GM12878 (cell line): ENCODE data around the gene ATF2. TPM values are rescaled to one million over a fixed set of nuclear protein-coding genes. Genes with fewer than 3 reads are reported as not detected.

Experiments
- ATAC-seq: fragments of 200-7000 bp; cut with Tn5 transposase; 3 replicates; pipeline ENCODE4 v1.9.1; 2020; ENCODE audit warnings: mild to moderate bottlenecking, moderate library complexity
- BruUV-seq: library from RNA; stranded (reverse); fragments of 400-500 nt; replicated peaks from 2 replicates; lab custom pipeline; 2021; lab: Mats Ljungman, UMichigan
- CTCF ChIA-PET: fragments of 300-600 bp; sonication (Branson Sonifier 250); formaldehyde crosslinking; extraction: SDS; loops from one replicate; lab custom pipeline; 2021; ENCODE audit warnings: inconsistent platforms; lab: Yijun Ruan, JAX
- POLR2A ChIA-PET: fragments of 350-600 bp; formaldehyde crosslinking; extraction: SDS; loops from one replicate; lab custom pipeline; 2021; ENCODE audit warnings: inconsistent platforms; lab: Charles Lee
- RAD21 ChIA-PET: fragments of 300-600 bp; sonication (Branson Sonifier 250); formaldehyde crosslinking; loops from one replicate; lab custom pipeline; 2023; ENCODE audit warnings: antibody characterized with exemption; ENCODE audit not compliant: unreplicated experiment; lab: Charles Lee
- SMC1A ChIA-PET: fragments of 300-600 bp; sonication (Branson Sonifier 250); formaldehyde crosslinking; loops from one replicate; lab custom pipeline; 2023; ENCODE audit not compliant: unreplicated experiment, uncharacterized antibody; lab: Charles Lee
- DNase-seq: peaks from one replicate; pipeline ENCODE4 v3.0.0-alpha.2; 2011; ENCODE audit warnings: low read depth, low spot score
- FAIRE-seq: peaks from 3 replicates; lab custom pipeline; 2011; peaks lifted over from hg19 to GRCh38; lab: Jason Lieb, UNC
- H2AFZ ChIP-seq: 2 replicates; pipeline ENCODE4 v1.6.0; 2011; ENCODE audit warnings: low read depth, low read length, control low read depth; ENCODE audit not compliant: control insufficient read depth
- H3K27ac ChIP-seq: 2 replicates; pipeline ENCODE4 v1.5.1; 2011; ENCODE audit warnings: control low read depth; ENCODE audit not compliant: control insufficient read depth, insufficient read depth
- H3K27me3 ChIP-seq, 2 experiments: replicated peaks in 1 of 2; 2 replicates each; pipeline versions ENCODE4 v1.6.0 to v1.6.1; 2011; ENCODE audit warnings: low read length in 1 of 2; ENCODE audit not compliant: control insufficient read depth in 2 of 2, insufficient read depth in 2 of 2
- H3K36me3 ChIP-seq, 2 experiments: 2 replicates each; pipeline ENCODE4 v1.5.1; 2011; ENCODE audit warnings: low read length in 1 of 2; ENCODE audit not compliant: control insufficient read depth in 2 of 2, insufficient read depth in 2 of 2
- H3K4me1 ChIP-seq: 2 replicates; pipeline ENCODE4 v1.6.1; 2011; ENCODE audit warnings: mild to moderate bottlenecking, low read length, moderate library complexity, mixed read lengths; ENCODE audit not compliant: control insufficient read depth, insufficient read depth
- H3K4me2 ChIP-seq: 2 replicates; pipeline ENCODE4 v1.6.0; 2011; ENCODE audit warnings: control low read depth; ENCODE audit not compliant: control insufficient read depth, insufficient read depth
- H3K4me3 ChIP-seq: fragments of 200-600 bp; sonication (generic); 2 replicates; pipeline ENCODE4 v1.5.1; 2016
- H3K79me2 ChIP-seq: 2 replicates; pipeline ENCODE4 v1.6.0; 2011; ENCODE audit warnings: low read length; ENCODE audit not compliant: control insufficient read depth, insufficient read depth
- H3K9ac ChIP-seq: 2 replicates; pipeline ENCODE4 v1.8.0; 2011; ENCODE audit warnings: low read length, control low read depth, mixed read lengths; ENCODE audit not compliant: control insufficient read depth, insufficient read depth
- H3K9me3 ChIP-seq: replicated peaks from 3 replicates; pipeline ENCODE4 v1.5.1; 2011; ENCODE audit warnings: mild to moderate bottlenecking, low read length; ENCODE audit not compliant: control insufficient read depth, insufficient read depth
- H4K20me1 ChIP-seq: 2 replicates; pipeline ENCODE4 v1.6.0; 2011; ENCODE audit not compliant: control insufficient read depth, insufficient read depth
- ATF7 ChIP-seq: fragments of 450-650 bp; IDR thresholded peaks from 2 replicates; pipeline ENCODE4 v1.6.1; 2016; ENCODE audit warnings: low read depth, mild to moderate bottlenecking
- CBFB ChIP-seq: IDR thresholded peaks from 2 replicates; pipeline ENCODE4 v1.6.1; 2016; ENCODE audit warnings: antibody characterized with exemption, low read depth
- FOS ChIP-seq: IDR thresholded peaks from 3 replicates; pipeline ENCODE4 v1.6.1; 2011; ENCODE audit warnings: borderline replicate concordance; ENCODE audit not compliant: insufficient read length; ENCODE audit errors: extremely low read depth
- FOXM1 ChIP-seq: IDR thresholded peaks from 2 replicates; pipeline ENCODE4 v1.6.1; 2012; ENCODE audit warnings: low read depth, mild to moderate bottlenecking, inconsistent platforms, low read length, moderate library complexity
- JUNB ChIP-seq: IDR thresholded peaks from 2 replicates; pipeline ENCODE4 v1.6.1; 2016; ENCODE audit warnings: antibody characterized with exemption, mild to moderate bottlenecking
- KDM1A ChIP-seq: fragments of 200-600 bp; sonication (generic); IDR thresholded peaks from 2 replicates; pipeline ENCODE4 v1.6.1; 2016; ENCODE audit warnings: borderline replicate concordance
- LARP7 ChIP-seq: fragments of 450-650 bp; IDR thresholded peaks from 2 replicates; pipeline ENCODE4 v1.6.1; 2017; ENCODE audit warnings: mild to moderate bottlenecking
- MYB ChIP-seq: fragments of 150-350 bp; IDR thresholded peaks from 2 replicates; pipeline ENCODE4 v1.6.1; 2014; ENCODE audit warnings: mild to moderate bottlenecking, low read depth, low read length, borderline replicate concordance
- NR2C2 ChIP-seq: IDR thresholded peaks from 2 replicates; pipeline ENCODE4 v1.6.1; 2011; ENCODE audit warnings: borderline replicate concordance, low read depth; ENCODE audit not compliant: control insufficient read depth, insufficient read length
- RBBP5 ChIP-seq: fragments of 200-600 bp; sonication (generic); conservative IDR thresholded peaks from 2 replicates; pipeline ENCODE4 v1.6.1; 2016
- RCOR1 ChIP-seq: conservative IDR thresholded peaks from 2 replicates; pipeline ENCODE4 v1.6.1; 2012; ENCODE audit warnings: low read depth, low read length, improper control_type of control experiment
- RELB ChIP-seq: fragments of 450-650 bp; IDR thresholded peaks from 2 replicates; pipeline ENCODE4 v1.6.1; 2017; ENCODE audit warnings: low read depth, mild to moderate bottlenecking, moderate library complexity
- TCF3 ChIP-seq: IDR thresholded peaks from 2 replicates; pipeline ENCODE4 v1.6.1; 2012; ENCODE audit warnings: low read depth, mild to moderate bottlenecking, low read length, borderline replicate concordance; ENCODE audit not compliant: insufficient read depth
- WGBS: methylation state at CpG from one replicate; pipeline ENCODE4 v1.1.6; 2016; ENCODE audit warnings: low lambda C conversion rate; ENCODE audit not compliant: insufficient replicate concordance, insufficient coverage; ENCODE audit errors: missing lambda C conversion rate; 5-methylcytosine and 5-hydroxymethylcytosine counted together
- in situ Hi-C: fragments of 300-500 bp; cut with MboI; formaldehyde crosslinking; loops from 9 replicates; pipeline ENCODE4 v1.14.3; 2018; ENCODE audit warnings: mixed read lengths
- intact Hi-C: fragments of 100-400 bp; cut with micrococcal nuclease; formaldehyde crosslinking; loops from one replicate; pipeline ENCODE4 v1.14.2; 2022; ENCODE audit not compliant: unreplicated experiment
- polyA plus RNA-seq, 11 experiments: library from polyadenylated mRNA; depleted of rRNA in 4 of 11; unstranded in 6 of 11; stranded (reverse) in 5 of 11; fragments of >200 nt; fragmentation: Nextera tagmentation in 4 of 11; fragmentation: Illumina TruSeq in 1 of 11; extraction: Ambion mirVana in 4 of 11; extraction: Trizol in 1 of 11; gene quantifications; 1 replicate in 1 of 11; 2 replicates in 10 of 11; pipeline versions ENCODE4 v1.2.1 to v1.2.3, GENCODE V29; 2011 to 2016; ENCODE audit warnings: inconsistent platforms in 2 of 11, missing spikeins in 2 of 11, low read depth in 1 of 11
- total RNA-seq, 4 experiments: library from RNA; depleted of rRNA in 3 of 4; stranded (reverse); fragments of >200 nt in 3 of 4; fragmentation: Illumina TruSeq in 1 of 4; extraction: Trizol in 1 of 4; gene quantifications; 2 replicates each; pipeline versions ENCODE4 v1.2.1 to v1.2.3, GENCODE V29; 2013 to 2021
- TF ChIP-seq, protein P1 (sequence below): fragments of 150-350 bp; IDR thresholded peaks from 2 replicates; pipeline ENCODE4 v1.6.1; 2014; ENCODE audit warnings: mild to moderate bottlenecking, low read depth, low read length
- TF ChIP-seq, protein P2 (sequence below): IDR thresholded peaks from 2 replicates; pipeline ENCODE4 v1.6.1; 2011; ENCODE audit warnings: mild to moderate bottlenecking, low read depth, low read length, moderate library complexity; ENCODE audit not compliant: insufficient replicate concordance
- TF ChIP-seq, protein P3 (sequence below): fragments of 450-650 bp; IDR thresholded peaks from 2 replicates; pipeline ENCODE4 v1.6.1; 2017; ENCODE audit warnings: mild to moderate bottlenecking, moderate library complexity

Gene ATF2
- total and polyA plus RNA-seq, 10 of the 15 experiments (the other 5 are each of a cell fraction or from before 2014, with no cell fraction given) = 10.3 to 78.0 (median 36.0) TPM

- TF ChIP-seq MYB (no peak), ATF7 (no peak), NR2C2 (no peak), RELB (no peak)
Measured at GRCh38 chr2:175025946-175026345, 142.1 kb downstream of the ATF2 start (continued).

DNA sequence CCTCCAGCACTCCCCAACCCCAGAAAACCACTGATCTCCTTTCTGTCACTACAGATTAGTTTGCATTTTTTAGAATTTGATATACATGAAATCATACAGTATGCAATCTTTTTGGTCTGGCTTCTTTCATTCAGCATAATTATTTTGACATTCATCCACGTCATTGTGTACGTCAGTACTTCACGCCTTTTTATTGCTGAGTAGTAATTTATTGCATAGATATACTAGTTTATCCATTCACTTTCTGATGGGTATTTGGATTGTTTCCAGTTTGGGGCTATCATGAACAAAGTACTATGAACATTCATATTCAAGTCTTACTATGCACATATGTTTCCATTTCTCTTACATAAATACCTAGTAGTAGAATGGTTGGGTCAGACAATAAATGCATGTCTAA lies 142.8 kb downstream of the ATF2 start:
- ATAC-seq = no peak
- no peaks in the 10 kb centered on the region for H4K20me1 ChIP-seq
- no peaks in the 10 kb centered on the region for H3K27me3 ChIP-seq
- ChIA-PET POLR2A (no interaction called here), RAD21 (no interaction called here), CTCF (no interaction called here), SMC1A (no interaction called here)
- no peaks in the 10 kb centered on the region for H3K9me3 ChIP-seq
- H3K79me2 ChIP-seq = no peaks in the 10 kb centered on the region
- no peak for FAIRE-seq
- no TSS peak for BruUV-seq
- H3K4me1 ChIP-seq = no peaks in the 10 kb centered on the region
- DNase-seq = no peak
- WGBS = 79% methylated on average over 3 of the region's 3 CpGs
- no peak overlapping the region for H2AFZ ChIP-seq
- no peaks in the 10 kb centered on the region for H3K36me3 ChIP-seq
- in situ Hi-C loops (no loop called here), intact Hi-C loops (no loop called here)
- H3K9ac ChIP-seq = no peak overlapping the region
- no peak overlapping the region for H3K4me3 ChIP-seq
- no peak overlapping the region for H3K27ac ChIP-seq
- no peak overlapping the region for H3K4me2 ChIP-seq
- TF ChIP-seq FOS (no peak), KDM1A (no peak), RBBP5 (no peak), FOXM1 (no peak), JUNB (no peak), LARP7 (no peak), CBFB (no peak), TCF3 (no peak), RCOR1 (no peak)
- TF ChIP-seq, protein P1, sequence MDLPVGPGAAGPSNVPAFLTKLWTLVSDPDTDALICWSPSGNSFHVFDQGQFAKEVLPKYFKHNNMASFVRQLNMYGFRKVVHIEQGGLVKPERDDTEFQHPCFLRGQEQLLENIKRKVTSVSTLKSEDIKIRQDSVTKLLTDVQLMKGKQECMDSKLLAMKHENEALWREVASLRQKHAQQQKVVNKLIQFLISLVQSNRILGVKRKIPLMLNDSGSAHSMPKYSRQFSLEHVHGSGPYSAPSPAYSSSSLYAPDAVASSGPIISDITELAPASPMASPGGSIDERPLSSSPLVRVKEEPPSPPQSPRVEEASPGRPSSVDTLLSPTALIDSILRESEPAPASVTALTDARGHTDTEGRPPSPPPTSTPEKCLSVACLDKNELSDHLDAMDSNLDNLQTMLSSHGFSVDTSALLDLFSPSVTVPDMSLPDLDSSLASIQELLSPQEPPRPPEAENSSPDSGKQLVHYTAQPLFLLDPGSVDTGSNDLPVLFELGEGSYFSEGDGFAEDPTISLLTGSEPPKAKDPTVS = no peak
- TF ChIP-seq, protein P2, sequence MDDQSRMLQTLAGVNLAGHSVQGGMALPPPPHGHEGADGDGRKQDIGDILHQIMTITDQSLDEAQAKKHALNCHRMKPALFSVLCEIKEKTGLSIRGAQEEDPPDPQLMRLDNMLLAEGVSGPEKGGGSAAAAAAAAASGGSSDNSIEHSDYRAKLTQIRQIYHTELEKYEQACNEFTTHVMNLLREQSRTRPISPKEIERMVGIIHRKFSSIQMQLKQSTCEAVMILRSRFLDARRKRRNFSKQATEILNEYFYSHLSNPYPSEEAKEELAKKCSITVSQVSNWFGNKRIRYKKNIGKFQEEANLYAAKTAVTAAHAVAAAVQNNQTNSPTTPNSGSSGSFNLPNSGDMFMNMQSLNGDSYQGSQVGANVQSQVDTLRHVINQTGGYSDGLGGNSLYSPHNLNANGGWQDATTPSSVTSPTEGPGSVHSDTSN = no peak
- TF ChIP-seq, protein P3, sequence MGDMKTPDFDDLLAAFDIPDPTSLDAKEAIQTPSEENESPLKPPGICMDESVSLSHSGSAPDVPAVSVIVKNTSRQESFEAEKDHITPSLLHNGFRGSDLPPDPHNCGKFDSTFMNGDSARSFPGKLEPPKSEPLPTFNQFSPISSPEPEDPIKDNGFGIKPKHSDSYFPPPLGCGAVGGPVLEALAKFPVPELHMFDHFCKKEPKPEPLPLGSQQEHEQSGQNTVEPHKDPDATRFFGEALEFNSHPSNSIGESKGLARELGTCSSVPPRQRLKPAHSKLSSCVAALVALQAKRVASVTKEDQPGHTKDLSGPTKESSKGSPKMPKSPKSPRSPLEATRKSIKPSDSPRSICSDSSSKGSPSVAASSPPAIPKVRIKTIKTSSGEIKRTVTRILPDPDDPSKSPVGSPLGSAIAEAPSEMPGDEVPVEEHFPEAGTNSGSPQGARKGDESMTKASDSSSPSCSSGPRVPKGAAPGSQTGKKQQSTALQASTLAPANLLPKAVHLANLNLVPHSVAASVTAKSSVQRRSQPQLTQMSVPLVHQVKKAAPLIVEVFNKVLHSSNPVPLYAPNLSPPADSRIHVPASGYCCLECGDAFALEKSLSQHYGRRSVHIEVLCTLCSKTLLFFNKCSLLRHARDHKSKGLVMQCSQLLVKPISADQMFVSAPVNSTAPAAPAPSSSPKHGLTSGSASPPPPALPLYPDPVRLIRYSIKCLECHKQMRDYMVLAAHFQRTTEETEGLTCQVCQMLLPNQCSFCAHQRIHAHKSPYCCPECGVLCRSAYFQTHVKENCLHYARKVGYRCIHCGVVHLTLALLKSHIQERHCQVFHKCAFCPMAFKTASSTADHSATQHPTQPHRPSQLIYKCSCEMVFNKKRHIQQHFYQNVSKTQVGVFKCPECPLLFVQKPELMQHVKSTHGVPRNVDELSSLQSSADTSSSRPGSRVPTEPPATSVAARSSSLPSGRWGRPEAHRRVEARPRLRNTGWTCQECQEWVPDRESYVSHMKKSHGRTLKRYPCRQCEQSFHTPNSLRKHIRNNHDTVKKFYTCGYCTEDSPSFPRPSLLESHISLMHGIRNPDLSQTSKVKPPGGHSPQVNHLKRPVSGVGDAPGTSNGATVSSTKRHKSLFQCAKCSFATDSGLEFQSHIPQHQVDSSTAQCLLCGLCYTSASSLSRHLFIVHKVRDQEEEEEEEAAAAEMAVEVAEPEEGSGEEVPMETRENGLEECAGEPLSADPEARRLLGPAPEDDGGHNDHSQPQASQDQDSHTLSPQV = no peak
